LNCaP clone FGC (cell line): ENCODE results near the gene TLR9.
"Not testable (repeated sequence)": the region's sequence is repeated elsewhere in the genome, so short reads cannot be mapped to it uniquely, and the experiment has no call there.

Experiments used
- DNase-seq: peaks from one replicate; pipeline ENCODE4 v3.0.0-alpha.2; 2011; ENCODE audit warnings: low read depth
- H3K4me3 ChIP-seq: 2 replicates; pipeline ENCODE4 v1.5.1; 2011; ENCODE audit warnings: mild to moderate bottlenecking, low read depth, low read length, control low read depth
- TF ChIP-seq, protein P1 (sequence below): IDR thresholded peaks from 2 replicates; pipeline ENCODE4 v1.5.1; 2012; ENCODE audit warnings: mild to moderate bottlenecking; ENCODE audit not compliant: control insufficient read depth, insufficient read depth; ENCODE audit errors: extremely low read depth

TLR9 gene, protein sequence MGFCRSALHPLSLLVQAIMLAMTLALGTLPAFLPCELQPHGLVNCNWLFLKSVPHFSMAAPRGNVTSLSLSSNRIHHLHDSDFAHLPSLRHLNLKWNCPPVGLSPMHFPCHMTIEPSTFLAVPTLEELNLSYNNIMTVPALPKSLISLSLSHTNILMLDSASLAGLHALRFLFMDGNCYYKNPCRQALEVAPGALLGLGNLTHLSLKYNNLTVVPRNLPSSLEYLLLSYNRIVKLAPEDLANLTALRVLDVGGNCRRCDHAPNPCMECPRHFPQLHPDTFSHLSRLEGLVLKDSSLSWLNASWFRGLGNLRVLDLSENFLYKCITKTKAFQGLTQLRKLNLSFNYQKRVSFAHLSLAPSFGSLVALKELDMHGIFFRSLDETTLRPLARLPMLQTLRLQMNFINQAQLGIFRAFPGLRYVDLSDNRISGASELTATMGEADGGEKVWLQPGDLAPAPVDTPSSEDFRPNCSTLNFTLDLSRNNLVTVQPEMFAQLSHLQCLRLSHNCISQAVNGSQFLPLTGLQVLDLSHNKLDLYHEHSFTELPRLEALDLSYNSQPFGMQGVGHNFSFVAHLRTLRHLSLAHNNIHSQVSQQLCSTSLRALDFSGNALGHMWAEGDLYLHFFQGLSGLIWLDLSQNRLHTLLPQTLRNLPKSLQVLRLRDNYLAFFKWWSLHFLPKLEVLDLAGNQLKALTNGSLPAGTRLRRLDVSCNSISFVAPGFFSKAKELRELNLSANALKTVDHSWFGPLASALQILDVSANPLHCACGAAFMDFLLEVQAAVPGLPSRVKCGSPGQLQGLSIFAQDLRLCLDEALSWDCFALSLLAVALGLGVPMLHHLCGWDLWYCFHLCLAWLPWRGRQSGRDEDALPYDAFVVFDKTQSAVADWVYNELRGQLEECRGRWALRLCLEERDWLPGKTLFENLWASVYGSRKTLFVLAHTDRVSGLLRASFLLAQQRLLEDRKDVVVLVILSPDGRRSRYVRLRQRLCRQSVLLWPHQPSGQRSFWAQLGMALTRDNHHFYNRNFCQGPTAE

DNA sequence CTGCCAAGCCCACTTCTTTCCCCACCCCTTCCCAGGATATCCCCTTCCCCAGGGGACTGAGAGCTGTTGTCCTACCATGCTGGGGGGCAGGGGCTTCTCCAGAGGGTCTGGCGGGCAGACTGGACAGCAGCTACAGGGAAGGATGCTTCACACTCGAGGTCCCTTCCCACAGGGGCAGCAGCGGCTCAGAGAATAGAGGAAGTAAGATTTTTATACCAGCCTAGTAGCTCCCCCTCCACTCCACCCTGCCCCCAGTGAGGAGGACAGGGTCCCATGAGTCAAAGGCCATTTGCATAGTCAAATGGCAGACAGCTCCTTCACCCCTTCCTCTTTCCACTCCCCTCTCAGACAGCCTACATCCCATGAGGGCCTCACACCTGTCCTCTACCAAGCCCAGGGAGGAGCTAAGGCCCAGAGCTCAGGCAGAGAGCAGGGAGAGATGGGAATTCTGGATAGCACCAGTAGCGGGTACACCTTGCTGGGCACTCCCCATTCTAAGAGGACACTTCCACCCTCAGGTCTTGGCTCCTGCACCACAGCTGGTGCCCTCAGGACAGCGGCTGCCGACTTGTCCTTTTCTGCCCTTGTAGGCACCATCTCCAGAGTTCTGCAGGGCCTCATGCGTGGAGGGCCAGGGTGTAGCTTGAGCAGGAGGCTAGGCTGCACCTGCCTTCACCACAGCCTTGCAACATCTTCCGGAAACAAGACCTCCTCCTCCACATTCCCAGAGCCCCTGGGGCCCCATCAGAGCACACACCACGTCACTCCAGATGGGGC lies at the start of gene TLR9:
TSS of gene TLR9 (minus strand) at position 194 of the 777 bp plus-strand sequence. CDS start at position 78, 116 bp downstream.
- DNase-seq: no peak
- no peak within 1 kb of the TSS for H3K4me3 ChIP-seq
- TF ChIP-seq, protein P1, sequence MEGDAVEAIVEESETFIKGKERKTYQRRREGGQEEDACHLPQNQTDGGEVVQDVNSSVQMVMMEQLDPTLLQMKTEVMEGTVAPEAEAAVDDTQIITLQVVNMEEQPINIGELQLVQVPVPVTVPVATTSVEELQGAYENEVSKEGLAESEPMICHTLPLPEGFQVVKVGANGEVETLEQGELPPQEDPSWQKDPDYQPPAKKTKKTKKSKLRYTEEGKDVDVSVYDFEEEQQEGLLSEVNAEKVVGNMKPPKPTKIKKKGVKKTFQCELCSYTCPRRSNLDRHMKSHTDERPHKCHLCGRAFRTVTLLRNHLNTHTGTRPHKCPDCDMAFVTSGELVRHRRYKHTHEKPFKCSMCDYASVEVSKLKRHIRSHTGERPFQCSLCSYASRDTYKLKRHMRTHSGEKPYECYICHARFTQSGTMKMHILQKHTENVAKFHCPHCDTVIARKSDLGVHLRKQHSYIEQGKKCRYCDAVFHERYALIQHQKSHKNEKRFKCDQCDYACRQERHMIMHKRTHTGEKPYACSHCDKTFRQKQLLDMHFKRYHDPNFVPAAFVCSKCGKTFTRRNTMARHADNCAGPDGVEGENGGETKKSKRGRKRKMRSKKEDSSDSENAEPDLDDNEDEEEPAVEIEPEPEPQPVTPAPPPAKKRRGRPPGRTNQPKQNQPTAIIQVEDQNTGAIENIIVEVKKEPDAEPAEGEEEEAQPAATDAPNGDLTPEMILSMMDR: no peak

DNA sequence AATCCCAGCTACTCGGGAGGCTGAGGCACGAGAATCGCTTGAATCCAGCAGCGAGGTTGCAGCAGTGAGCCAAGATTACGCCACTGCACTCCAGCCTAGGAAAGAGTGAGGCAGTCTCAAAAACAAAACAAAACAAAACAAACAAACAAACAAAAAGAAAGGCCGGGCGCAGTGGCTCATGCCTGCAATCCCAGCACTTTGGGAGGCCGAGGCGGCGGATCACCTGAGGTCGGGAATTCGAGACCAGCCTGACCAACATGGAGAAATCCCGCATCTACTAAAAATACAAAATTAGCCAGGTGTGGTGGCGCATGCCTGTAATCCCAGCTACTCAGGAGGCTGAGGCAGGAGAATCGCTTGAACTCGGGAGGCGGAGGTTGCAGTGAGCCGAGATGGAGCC lies 49.3 kb upstream of the TLR9 start:
- not testable (repeated sequence) for H3K4me3 ChIP-seq

DNA sequence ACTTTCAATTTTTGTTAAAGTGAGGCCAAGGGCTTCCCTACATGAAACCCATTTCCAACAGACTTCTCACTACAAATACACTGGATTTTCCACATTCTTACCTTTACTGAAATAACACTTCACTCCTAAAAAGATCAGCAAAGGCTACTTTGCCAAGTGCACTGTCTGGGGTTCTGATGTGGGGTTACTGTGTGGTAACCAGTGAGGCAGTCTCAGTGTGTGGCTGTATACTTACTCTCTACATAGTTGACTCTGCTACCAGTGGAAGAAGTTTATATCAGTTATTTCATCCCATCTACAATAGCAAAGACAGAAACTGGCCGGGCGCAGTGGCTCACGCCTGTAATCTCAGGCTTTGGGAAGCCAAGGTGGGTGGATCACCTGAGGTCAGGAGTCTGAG lies 47.4 kb upstream of the TLR9 start:
- no peak overlapping the region for H3K4me3 ChIP-seq
- DNase-seq: no peak
- TF ChIP-seq, protein P1: no peak

More for the DNA sequence above, 49.3 kb upstream of the TLR9 start:
- not testable (repeated sequence) for DNase-seq

DNA sequence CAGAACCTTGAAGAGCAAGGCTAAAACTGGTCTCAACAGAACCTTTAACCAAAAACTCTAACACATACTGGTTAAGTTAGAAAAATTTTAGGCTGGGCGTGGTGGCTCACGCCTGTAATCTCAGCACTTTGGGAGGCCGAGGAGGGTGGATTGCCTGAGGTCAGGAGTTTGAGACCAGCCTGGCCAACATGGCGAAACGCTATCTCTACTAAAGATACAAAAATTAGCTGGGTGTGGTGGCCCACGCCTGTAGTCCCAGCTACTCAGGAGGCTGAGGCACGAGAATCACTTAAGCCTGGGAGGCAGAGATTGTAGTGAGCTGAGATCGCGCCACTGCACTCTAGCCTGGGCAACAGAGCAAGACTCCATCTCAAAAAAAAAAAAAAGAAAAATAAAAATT lies 46.7 kb upstream of the TLR9 start:
- DNase-seq, H3K4me3 ChIP-seq: not testable (repeated sequence)

DNA sequence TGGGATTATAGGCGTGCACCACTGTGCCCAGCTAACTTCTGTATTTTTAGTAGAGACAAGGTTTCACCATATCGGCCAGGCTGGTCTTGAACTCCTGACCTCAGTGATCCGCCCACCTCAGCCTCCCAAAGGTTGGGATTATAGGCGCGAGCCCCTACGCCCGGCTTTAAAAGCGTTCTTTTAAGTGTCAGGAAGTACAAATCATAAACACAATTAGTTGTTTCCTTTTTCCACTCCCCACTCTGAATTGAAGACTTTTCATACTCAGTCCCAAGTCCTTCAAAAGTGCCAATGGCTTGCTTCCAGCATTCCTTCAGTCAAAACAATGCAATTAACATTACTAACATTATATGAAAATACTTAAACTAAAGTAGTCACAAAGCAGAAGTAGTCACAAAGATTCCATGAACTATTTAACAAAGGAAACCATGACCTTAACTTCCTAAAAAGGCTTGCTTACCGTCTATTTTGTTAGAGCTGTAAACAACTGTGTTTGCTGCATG lies 44.9 kb upstream of the TLR9 start:
- TF ChIP-seq, protein P1: no peak

DNA sequence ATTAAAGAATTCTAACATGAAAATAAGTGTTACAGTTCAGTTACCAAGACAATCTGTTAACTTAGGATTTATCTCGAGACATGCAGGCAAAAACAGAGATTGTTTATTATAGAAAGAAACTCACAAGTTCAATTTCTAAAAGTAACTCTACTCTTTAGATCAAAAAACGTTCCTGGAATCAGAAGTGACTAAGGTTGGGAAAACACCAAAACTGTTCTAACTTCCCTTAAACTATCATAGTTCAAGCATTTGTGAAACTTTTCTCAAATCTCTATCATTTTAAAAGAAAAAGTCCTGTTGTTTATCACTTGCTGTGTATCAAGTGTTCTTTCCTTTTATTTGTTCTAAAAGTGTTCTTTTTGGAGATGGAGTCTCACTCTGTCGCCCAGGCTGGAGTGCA lies 44.3 kb upstream of the TLR9 start:
- no peak overlapping the region for H3K4me3 ChIP-seq
- TF ChIP-seq, protein P1: no peak
- no peak for DNase-seq

More for the DNA sequence above, 44.9 kb upstream of the TLR9 start:
- no peak for DNase-seq
- no peak overlapping the region for H3K4me3 ChIP-seq

DNA sequence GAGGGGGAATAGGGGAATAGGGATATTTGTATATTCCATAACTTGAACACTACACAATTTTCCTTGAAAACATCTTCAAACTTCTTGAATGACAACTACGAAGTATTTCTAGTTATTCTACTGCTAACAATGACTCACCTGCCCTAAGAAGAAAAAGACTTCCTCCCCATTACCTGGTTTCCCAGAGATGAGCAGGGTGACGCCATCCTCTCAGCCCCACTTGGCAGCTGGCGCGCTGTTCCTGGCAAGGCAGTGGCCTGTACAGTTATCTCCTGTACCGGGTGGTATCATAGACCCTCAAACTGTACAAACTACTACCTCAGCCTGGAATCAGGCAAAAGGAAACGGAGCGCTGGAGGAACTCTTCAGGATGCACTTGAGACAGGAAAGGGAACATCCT lies 42.6 kb upstream of the TLR9 start:
- TF ChIP-seq, protein P1: no peak
- no peak overlapping the region for H3K4me3 ChIP-seq
- DNase-seq: no peak
